Right atrium auricular region (tissue), 2 donors: ENCODE data around the gene GAD1. TPM values are rescaled to one million over a fixed set of nuclear protein-coding genes. Genes with fewer than 3 reads are reported as not detected.

Source experiments
- DNase-seq: peaks from one replicate; pipeline ENCODE4 v3.0.0-alpha.2; 2019; ENCODE audit warnings: low spot score
- H3K27ac ChIP-seq, 2 donors: fragments of 200-600 bp; sonication (generic); 1 replicate in 1 of 2; 2 replicates in 1 of 2; pipeline ENCODE4 v1.5.1; 2016 to 2019
- H3K27me3 ChIP-seq, 2 donors: fragments of 200-600 bp; sonication (generic); one replicate each; pipeline versions ENCODE4 v1.5.1 to v1.6.0; 2017 to 2019
- H3K36me3 ChIP-seq: fragments of 200-600 bp; sonication (generic); one replicate; pipeline ENCODE4 v1.5.1; 2016
- H3K4me1 ChIP-seq, 2 donors: fragments of 200-600 bp; sonication (generic); one replicate each; pipeline versions ENCODE4 v1.5.1 to v1.6.0; 2017 to 2019
- H3K4me3 ChIP-seq, 2 donors: fragments of 200-600 bp; sonication (generic); 1 replicate in 1 of 2; 2 replicates in 1 of 2; pipeline ENCODE4 v1.5.1; 2017 to 2019; ENCODE audit warnings: mild to moderate bottlenecking in 1 of 2, moderate library complexity in 1 of 2
- H3K9me3 ChIP-seq, 2 donors: fragments of 200-600 bp; sonication (generic); one replicate each; pipeline ENCODE4 v1.5.1; 2019
- total RNA-seq, 2 donors: library from RNA; depleted of rRNA; stranded (reverse); fragments of >200 nt; gene quantifications; one replicate each; pipeline ENCODE4 v1.1.0, GENCODE V29; 2016
- TF ChIP-seq, protein P1 (sequence below), 2 donors: fragments of 200-600 bp; sonication (generic); IDR thresholded peaks; one replicate each; pipeline ENCODE4 v1.5.1; 2019; ENCODE audit warnings: antibody characterized with exemption in 2 of 2

The GAD1 gene
- total RNA-seq, 2 donors from 2014 or later: not detected

DNA sequence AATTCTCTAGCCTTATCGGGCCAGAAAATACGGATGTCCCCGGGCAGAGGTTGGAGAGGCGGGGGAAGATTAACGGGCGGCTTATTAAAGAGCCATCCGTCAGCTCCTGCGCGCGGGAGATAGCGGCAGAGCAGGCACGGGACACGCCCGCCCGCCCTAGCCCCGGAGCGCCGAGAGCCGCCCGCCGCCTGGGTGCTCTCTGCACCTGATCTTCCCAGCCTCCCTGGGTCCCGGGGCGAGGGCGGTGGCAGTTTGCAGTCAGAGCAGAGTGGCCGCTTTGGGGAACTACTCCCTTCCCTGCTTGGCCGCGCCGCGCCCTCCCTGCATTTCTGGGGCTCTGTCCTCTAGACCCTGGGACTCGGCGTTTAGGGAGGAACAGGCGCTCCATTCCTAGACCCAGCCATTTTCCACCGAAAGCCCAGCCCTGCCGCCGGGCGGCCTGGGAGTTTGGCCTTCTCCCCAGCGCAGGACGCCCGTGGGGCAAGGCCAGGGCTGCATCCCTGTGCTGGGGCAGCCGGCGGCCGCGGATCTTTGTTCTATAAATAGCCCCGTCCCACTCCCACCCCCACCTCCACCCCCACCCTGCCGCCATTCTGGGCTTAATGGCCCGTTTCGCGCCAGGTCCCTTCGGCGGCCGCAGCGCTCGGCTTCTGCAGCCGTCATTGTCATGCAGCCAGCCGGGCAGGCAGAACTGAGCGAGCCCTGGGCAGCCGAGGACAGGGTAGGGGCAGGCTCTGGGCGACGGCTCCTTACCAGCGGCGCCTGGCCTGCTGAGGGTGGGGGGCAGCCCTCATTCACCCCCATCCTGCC lies 6.6 kb downstream of the GAD1 start:
- Histone ChIP-seq H3K36me3 (no peaks in the 10 kb centered on the region), H3K27me3 (peaks cover 37 to 53% of the 10 kb centered on the region in 2 donors), H3K9me3 (no peaks in the 10 kb centered on the region), H3K4me3 (peak overlapping the region; percentile 17 to 48), H3K4me1 (peaks cover 0 to 50% of the 10 kb centered on the region in 2 donors), H3K27ac (no peak overlapping the region)
- DNase-seq: no peak
- TF ChIP-seq, protein P1, sequence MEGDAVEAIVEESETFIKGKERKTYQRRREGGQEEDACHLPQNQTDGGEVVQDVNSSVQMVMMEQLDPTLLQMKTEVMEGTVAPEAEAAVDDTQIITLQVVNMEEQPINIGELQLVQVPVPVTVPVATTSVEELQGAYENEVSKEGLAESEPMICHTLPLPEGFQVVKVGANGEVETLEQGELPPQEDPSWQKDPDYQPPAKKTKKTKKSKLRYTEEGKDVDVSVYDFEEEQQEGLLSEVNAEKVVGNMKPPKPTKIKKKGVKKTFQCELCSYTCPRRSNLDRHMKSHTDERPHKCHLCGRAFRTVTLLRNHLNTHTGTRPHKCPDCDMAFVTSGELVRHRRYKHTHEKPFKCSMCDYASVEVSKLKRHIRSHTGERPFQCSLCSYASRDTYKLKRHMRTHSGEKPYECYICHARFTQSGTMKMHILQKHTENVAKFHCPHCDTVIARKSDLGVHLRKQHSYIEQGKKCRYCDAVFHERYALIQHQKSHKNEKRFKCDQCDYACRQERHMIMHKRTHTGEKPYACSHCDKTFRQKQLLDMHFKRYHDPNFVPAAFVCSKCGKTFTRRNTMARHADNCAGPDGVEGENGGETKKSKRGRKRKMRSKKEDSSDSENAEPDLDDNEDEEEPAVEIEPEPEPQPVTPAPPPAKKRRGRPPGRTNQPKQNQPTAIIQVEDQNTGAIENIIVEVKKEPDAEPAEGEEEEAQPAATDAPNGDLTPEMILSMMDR (IDR thresholded peaks at IDR 0.05): no peak

DNA sequence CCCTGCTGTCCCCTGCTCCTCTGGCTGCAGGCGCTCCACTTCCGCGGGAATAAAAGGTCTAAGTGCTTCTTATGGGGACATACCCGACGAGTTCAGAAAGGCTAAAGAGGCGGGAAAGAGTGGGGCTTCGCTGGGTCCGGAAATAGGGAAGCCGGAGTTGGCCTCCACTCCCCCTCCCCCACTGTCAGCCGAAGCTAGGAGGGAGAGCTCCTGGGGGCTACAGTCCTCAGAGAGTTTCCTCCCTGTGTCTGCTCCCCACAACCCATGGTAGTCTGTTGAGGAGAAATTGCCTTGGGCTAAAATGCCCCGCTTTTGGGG lies 7.2 kb downstream of the GAD1 start:
- peaks cover 0 to 45% of the 10 kb centered on the region in 2 donors for H3K4me1 ChIP-seq
- H3K27me3 ChIP-seq: peaks cover 33 to 48% of the 10 kb centered on the region in 2 donors
- no peaks in the 10 kb centered on the region for H3K9me3 ChIP-seq
- H3K36me3 ChIP-seq: no peaks in the 10 kb centered on the region
- peak overlapping the region in 1 of 2 donors; percentile 48 for H3K4me3 ChIP-seq
- TF ChIP-seq, protein P1 (IDR thresholded peaks at IDR 0.05): no peak
- no peak overlapping the region for H3K27ac ChIP-seq
- DNase-seq: no peak

DNA sequence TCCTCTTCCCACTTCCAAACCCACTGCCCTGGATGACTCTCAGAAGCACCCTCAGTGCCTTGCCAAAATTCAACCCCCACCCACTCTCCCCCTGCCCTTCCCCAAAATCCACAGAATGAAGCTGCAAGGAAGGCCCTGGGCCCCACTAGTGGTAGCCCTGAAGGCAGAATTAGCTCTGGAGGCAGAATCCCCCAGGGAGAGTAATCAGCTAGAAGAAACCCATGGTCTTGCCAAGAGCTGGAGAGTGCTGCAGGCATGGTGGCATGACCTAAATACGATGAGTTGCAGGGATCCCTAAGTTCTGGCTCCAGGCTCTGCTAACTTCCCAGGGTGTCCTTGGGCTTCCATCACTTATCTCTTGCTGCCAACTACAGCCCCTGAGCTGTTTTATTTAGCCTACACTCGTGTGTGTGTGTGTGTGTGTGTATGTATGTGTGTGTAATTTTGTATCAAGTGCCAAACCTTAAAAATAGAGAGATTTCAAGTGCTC lies 7.9 kb downstream of the GAD1 start:
- TF ChIP-seq, protein P1 (IDR thresholded peaks at IDR 0.05): no peak
- peaks cover 0 to 44% of the 10 kb centered on the region in 2 donors for H3K4me1 ChIP-seq
- H3K9me3 ChIP-seq: no peaks in the 10 kb centered on the region
- H3K36me3 ChIP-seq: no peaks in the 10 kb centered on the region
- no peak for DNase-seq
- H3K27ac ChIP-seq: no peak overlapping the region
- peaks cover 32 to 41% of the 10 kb centered on the region in 2 donors for H3K27me3 ChIP-seq
- no peak overlapping the region for H3K4me3 ChIP-seq

DNA sequence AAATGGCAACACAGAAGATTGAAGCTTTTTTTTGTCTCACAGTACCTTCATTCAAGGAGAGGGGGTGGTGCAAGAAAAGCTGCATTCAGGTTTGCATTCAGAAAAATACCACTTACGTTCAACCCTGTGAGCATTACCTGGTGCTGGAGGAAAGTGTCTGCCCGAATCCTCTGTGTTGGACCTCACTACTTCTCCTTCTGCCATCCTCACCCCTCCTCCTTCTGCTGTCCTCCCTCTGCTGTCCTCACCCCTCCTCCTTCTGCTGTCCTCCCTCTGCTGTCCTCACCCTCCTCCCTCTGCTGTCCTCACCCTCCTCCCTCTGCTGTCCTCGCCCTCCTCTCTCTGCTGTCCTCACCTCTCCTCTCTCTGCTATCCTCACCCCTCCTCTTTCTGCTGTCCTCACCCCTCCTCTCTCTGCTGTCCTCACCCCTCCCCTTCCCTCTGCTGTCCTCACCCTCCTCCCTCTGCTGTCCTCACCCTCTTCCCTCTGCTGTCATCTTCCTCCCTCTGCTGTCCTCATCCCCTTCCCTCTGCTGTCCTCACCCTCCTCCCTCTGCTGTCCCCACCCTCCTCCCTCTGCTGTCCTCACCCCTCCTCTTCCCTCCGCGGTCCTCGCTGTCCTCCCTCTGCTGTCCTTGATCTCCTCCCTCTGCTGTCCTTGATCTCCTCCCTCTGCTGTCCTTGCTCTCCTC lies 11.3 kb downstream of the GAD1 start:
- DNase-seq: no peak
- no peak overlapping the region for H3K4me3 ChIP-seq
- no peaks in the 10 kb centered on the region for H3K36me3 ChIP-seq
- H3K9me3 ChIP-seq: no peaks in the 10 kb centered on the region
- H3K27ac ChIP-seq: no peak overlapping the region
- peaks cover 7 to 8% of the 10 kb centered on the region in 2 donors for H3K27me3 ChIP-seq
- H3K4me1 ChIP-seq: peaks cover 0 to 10% of the 10 kb centered on the region in 2 donors
- TF ChIP-seq, protein P1 (IDR thresholded peaks at IDR 0.05): no peak

DNA sequence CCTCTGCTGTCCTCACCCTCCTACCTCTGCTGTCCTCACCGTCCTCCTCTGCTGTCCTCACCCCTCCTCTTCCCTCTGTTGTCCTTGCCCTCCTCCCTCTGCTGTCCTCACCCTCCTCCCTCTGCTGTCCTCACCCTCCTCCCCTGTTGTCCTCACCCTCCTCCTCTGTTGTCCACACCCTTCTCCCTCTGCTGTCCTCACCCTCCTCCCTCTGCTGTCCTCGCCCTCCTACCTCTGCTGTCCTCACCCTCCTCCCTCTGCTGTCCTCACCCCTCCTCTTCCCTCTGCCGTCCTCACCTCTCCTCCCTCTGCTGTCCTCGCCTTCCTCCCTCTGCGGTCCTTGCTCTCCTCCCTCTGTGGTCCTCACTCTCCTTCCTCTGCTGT lies 11.8 kb downstream of the GAD1 start:
- H3K4me1 ChIP-seq: peaks cover 0 to 4% of the 10 kb centered on the region in 2 donors
- no peak overlapping the region for H3K4me3 ChIP-seq
- H3K36me3 ChIP-seq: no peaks in the 10 kb centered on the region
- DNase-seq: no peak
- TF ChIP-seq, protein P1 (IDR thresholded peaks at IDR 0.05): no peak
- H3K9me3 ChIP-seq: no peaks in the 10 kb centered on the region
- peaks cover 2 to 6% of the 10 kb centered on the region in 2 donors for H3K27me3 ChIP-seq
- no peak overlapping the region for H3K27ac ChIP-seq
